Neural cell (in vitro differentiated cells): Measurements from ENCODE around the gene ACTL8. TPM values are rescaled to one million over a fixed set of nuclear protein-coding genes. Genes with fewer than 3 reads are reported as not detected.

Experiments
- H2AFZ ChIP-seq: fragments of 200-600, 300-800 bp; sonication (generic), shearing (Covaris generic); 2 replicates; pipeline ENCODE4 v1.6.0; 2014; ENCODE audit warnings: low read depth, mild to moderate bottlenecking, antibody characterized with exemption, low read length, moderate library complexity
- H3F3A ChIP-seq: fragments of 200-600 bp; shearing (Covaris generic); 2 replicates; pipeline ENCODE4 v1.6.1; 2016; ENCODE audit warnings: mild to moderate bottlenecking, moderate library complexity, mixed read lengths, antibody characterized with exemption, low read length; ENCODE audit not compliant: insufficient read depth, poor library complexity, severe bottlenecking
- H3K27ac ChIP-seq: fragments of 200-600, 300-800 bp; sonication (generic), shearing (Covaris generic); 2 replicates; pipeline ENCODE4 v1.5.1; 2014; ENCODE audit warnings: mild to moderate bottlenecking, low read length, moderate library complexity
- H3K27me3 ChIP-seq: fragments of 300-800, 200-600 bp; sonication (generic), shearing (Covaris generic); 2 replicates; pipeline ENCODE4 v1.6.0; 2014; ENCODE audit warnings: mild to moderate bottlenecking, low read depth, low read length, moderate library complexity; ENCODE audit not compliant: insufficient read depth
- H3K36me3 ChIP-seq: fragments of 300-800, 200-600 bp; sonication (generic), shearing (Covaris generic); 2 replicates; pipeline ENCODE4 v1.5.1; 2014; ENCODE audit warnings: mild to moderate bottlenecking, antibody characterized with exemption, low read length, moderate library complexity; ENCODE audit not compliant: insufficient read depth
- H3K4me2 ChIP-seq: fragments of 300-800, 200-600 bp; sonication (generic), shearing (Covaris generic); 2 replicates; pipeline ENCODE4 v1.6.0; 2014; ENCODE audit warnings: mild to moderate bottlenecking, low read length
- H3K4me3 ChIP-seq: fragments of 300-800, 200-600 bp; sonication (generic), shearing (Covaris generic); 2 replicates; pipeline ENCODE4 v1.5.1; 2014; ENCODE audit warnings: mild to moderate bottlenecking, low read length, moderate library complexity
- H3K79me2 ChIP-seq: fragments of 200-600 bp; shearing (Covaris generic); replicated peaks from 2 replicates; pipeline ENCODE4 v1.6.0; 2014; ENCODE audit warnings: mild to moderate bottlenecking, low read length, moderate library complexity; ENCODE audit not compliant: insufficient read depth
- H3K9ac ChIP-seq: fragments of 300-800, 200-600 bp; sonication (generic), shearing (Covaris generic); 2 replicates; pipeline ENCODE4 v1.6.1; 2016; ENCODE audit warnings: mild to moderate bottlenecking, low read length, mixed read lengths
- H3K9me2 ChIP-seq: fragments of 200-600 bp; shearing (Covaris generic); 2 replicates; pipeline ENCODE4 v1.6.1; 2016; ENCODE audit warnings: mild to moderate bottlenecking, low read length, mixed read lengths; ENCODE audit not compliant: insufficient read depth
- H3K9me3 ChIP-seq: fragments of 200-600, 300-800 bp; sonication (generic), shearing (Covaris generic); 2 replicates; pipeline ENCODE4 v1.6.1; 2016; ENCODE audit warnings: mild to moderate bottlenecking, mixed run types, low read length, moderate library complexity, mixed read lengths
- H4K20me1 ChIP-seq: fragments of 200-600 bp; shearing (Covaris generic); 2 replicates; pipeline ENCODE4 v1.6.1; 2016; ENCODE audit warnings: mild to moderate bottlenecking, mixed run types; ENCODE audit not compliant: insufficient read depth
- EP300 ChIP-seq: fragments of 450-650 bp; conservative IDR thresholded peaks from 2 replicates; pipeline ENCODE4 v1.6.1; 2014; ENCODE audit warnings: antibody characterized with exemption, mild to moderate bottlenecking, moderate library complexity; ENCODE audit not compliant: poor library complexity, severe bottlenecking
- EZH2 ChIP-seq: fragments of 200-600, 300-800 bp; shearing (Covaris generic), sonication (generic); IDR thresholded peaks from 2 replicates; pipeline ENCODE4 v1.6.1; 2014; ENCODE audit warnings: antibody characterized with exemption, low read length, borderline replicate concordance, mild to moderate bottlenecking; ENCODE audit not compliant: insufficient read depth, poor library complexity, severe bottlenecking
- MXI1 ChIP-seq: fragments of 450-650 bp; conservative IDR thresholded peaks from 2 replicates; pipeline ENCODE4 v1.6.1; 2014; ENCODE audit warnings: antibody characterized with exemption, mild to moderate bottlenecking; ENCODE audit not compliant: poor library complexity, severe bottlenecking
- POLR2AphosphoS5 ChIP-seq: IDR thresholded peaks from 2 replicates; pipeline ENCODE4 v1.6.1; 2012
- RAD21 ChIP-seq: fragments of 450-650 bp; conservative IDR thresholded peaks from 2 replicates; pipeline ENCODE4 v1.6.1; 2014; ENCODE audit warnings: antibody characterized with exemption, mild to moderate bottlenecking, moderate library complexity
- SMC3 ChIP-seq: fragments of 450-650 bp; conservative IDR thresholded peaks from 2 replicates; pipeline ENCODE4 v1.6.1; 2014; ENCODE audit warnings: antibody characterized with exemption, mild to moderate bottlenecking, moderate library complexity; ENCODE audit not compliant: poor library complexity
- TAF1 ChIP-seq: IDR thresholded peaks from 2 replicates; pipeline ENCODE4 v1.6.1; 2012; ENCODE audit warnings: low read depth
- polyA plus RNA-seq: library from polyadenylated mRNA; depleted of rRNA; stranded (reverse); fragments of >200 nt; gene quantifications from 2 replicates; pipeline ENCODE4 v1.2.3, GENCODE V29; 2014
- TF ChIP-seq, protein P1 (sequence below): fragments of 450-650 bp; IDR thresholded peaks from 2 replicates; pipeline ENCODE4 v1.5.1; 2014; ENCODE audit warnings: antibody characterized with exemption, mild to moderate bottlenecking, moderate library complexity; ENCODE audit not compliant: poor library complexity, severe bottlenecking
- TF ChIP-seq, protein P2 (sequence below): IDR thresholded peaks from 2 replicates; pipeline ENCODE4 v1.6.1; 2012; ENCODE audit warnings: borderline replicate concordance

Gene ACTL8
- polyA plus RNA-seq, 1 donor from 2014 or later, result not detected

DNA sequence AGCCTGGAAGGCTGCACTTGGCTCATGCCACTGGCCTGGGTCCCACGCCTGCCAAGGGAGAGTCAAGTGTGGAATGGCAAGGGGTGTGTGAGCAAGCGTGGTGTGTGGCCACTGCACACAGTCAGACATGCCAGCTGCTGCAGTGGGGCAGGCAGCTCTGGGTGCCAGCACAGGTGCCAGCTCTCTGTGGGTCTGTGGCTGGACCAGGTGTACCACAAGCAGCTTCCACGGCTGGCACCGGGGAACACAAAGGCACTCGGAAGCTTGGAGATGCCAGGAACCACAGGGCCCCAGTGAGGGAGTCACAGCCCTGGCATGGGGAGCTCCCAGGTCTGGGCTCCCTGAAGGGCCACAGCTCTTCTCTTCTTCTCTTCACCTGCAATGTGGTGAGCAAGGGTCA is 34.8 kb downstream of the ACTL8 start:
- H3K79me2 ChIP-seq, result no peaks in the 10 kb centered on the region
- no peak overlapping the region for H2AFZ ChIP-seq
- H3K36me3 ChIP-seq, result no peaks in the 10 kb centered on the region
- no peaks in the 10 kb centered on the region for H3F3A ChIP-seq
- H3K9me2 ChIP-seq, result no peaks in the 10 kb centered on the region
- no peak overlapping the region for H3K27ac ChIP-seq
- H3K9ac ChIP-seq, result no peak overlapping the region
- no peak overlapping the region for H3K4me3 ChIP-seq
- H4K20me1 ChIP-seq, result no peaks in the 10 kb centered on the region
- H3K27me3 ChIP-seq, result no peaks in the 10 kb centered on the region
- TF ChIP-seq RAD21, result no peak
- H3K9me3 ChIP-seq, result no peaks in the 10 kb centered on the region
- H3K4me2 ChIP-seq, result no peak overlapping the region

DNA sequence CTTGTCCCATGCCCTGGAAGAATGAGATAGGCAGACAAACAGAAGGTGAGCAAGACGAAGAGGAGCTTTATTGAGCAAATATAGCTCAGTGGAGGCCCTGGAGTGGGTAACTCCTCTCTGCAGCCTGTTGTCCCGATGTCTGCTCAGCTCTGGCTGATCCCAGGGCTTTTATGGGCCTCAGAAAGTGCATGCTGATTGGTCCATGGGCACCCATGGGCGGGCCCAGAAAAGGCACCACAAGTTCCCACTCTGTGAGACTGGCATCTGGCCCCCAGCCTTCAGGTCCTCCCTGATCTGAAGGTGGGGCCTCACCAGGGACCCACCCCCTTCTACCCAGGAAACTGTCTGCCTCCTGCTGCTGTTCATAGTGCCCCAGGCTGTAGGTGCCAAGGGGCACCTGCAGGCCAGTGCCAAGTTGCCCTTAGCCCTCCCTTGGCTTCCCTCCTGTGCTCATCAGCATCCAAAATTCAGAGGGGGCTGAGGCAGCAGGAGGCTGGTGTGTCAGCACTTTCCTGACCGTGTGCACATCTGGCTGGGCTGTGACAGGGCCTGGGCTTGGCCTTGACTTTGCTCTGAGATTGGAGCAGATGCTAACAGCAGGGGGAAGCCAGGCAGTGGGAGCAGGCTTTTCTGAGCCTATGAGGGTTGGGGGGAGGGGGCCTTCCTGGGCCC is 35.4 kb downstream of the ACTL8 start:
- H3K27me3 ChIP-seq, result no peaks in the 10 kb centered on the region
- H3K9ac ChIP-seq, result no peak overlapping the region
- H3K27ac ChIP-seq, result no peak overlapping the region
- H4K20me1 ChIP-seq, result no peaks in the 10 kb centered on the region
- H3F3A ChIP-seq, result no peaks in the 10 kb centered on the region
- no peak for TF ChIP-seq MXI1
- TF ChIP-seq, protein P1, sequence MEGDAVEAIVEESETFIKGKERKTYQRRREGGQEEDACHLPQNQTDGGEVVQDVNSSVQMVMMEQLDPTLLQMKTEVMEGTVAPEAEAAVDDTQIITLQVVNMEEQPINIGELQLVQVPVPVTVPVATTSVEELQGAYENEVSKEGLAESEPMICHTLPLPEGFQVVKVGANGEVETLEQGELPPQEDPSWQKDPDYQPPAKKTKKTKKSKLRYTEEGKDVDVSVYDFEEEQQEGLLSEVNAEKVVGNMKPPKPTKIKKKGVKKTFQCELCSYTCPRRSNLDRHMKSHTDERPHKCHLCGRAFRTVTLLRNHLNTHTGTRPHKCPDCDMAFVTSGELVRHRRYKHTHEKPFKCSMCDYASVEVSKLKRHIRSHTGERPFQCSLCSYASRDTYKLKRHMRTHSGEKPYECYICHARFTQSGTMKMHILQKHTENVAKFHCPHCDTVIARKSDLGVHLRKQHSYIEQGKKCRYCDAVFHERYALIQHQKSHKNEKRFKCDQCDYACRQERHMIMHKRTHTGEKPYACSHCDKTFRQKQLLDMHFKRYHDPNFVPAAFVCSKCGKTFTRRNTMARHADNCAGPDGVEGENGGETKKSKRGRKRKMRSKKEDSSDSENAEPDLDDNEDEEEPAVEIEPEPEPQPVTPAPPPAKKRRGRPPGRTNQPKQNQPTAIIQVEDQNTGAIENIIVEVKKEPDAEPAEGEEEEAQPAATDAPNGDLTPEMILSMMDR, result no peak
- TF ChIP-seq TAF1, result no peak
- TF ChIP-seq SMC3, result no peak
- TF ChIP-seq POLR2AphosphoS5, result no peak
- no peak for TF ChIP-seq EZH2
- H3K9me2 ChIP-seq, result no peaks in the 10 kb centered on the region
- no peak overlapping the region for H3K4me2 ChIP-seq
- H3K79me2 ChIP-seq, result no peaks in the 10 kb centered on the region
- no peaks in the 10 kb centered on the region for H3K9me3 ChIP-seq
- H3K4me3 ChIP-seq, result no peak overlapping the region
- no peak overlapping the region for H2AFZ ChIP-seq
- no peaks in the 10 kb centered on the region for H3K36me3 ChIP-seq

DNA sequence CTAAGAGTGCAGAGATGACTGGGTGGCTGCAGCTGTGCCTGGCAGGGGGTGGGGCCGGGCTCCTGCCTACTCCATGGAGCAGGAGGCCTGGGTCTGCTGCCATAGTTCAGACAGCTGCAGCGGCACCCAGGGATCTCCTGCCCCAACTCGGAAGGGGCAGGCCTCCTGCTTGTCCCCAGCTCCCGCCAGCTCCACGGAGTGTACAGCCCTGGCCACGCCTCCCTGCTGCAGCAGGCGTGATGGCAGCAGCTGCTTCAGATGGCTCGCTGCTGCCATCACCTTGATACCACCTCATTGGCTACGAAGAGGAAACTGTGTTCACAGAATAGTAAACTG is 35.9 kb downstream of the ACTL8 start:
- Histone ChIP-seq H3K4me2 (no peak overlapping the region), H3K27me3 (no peaks in the 10 kb centered on the region), H3K9ac (no peak overlapping the region), H3K79me2 (no peaks in the 10 kb centered on the region), H4K20me1 (no peaks in the 10 kb centered on the region), H3F3A (no peaks in the 10 kb centered on the region), H2AFZ (no peak overlapping the region), H3K36me3 (no peaks in the 10 kb centered on the region), H3K9me2 (no peaks in the 10 kb centered on the region), H3K4me3 (no peak overlapping the region), H3K9me3 (no peaks in the 10 kb centered on the region), H3K27ac (no peak overlapping the region)
- TF ChIP-seq, protein P2, sequence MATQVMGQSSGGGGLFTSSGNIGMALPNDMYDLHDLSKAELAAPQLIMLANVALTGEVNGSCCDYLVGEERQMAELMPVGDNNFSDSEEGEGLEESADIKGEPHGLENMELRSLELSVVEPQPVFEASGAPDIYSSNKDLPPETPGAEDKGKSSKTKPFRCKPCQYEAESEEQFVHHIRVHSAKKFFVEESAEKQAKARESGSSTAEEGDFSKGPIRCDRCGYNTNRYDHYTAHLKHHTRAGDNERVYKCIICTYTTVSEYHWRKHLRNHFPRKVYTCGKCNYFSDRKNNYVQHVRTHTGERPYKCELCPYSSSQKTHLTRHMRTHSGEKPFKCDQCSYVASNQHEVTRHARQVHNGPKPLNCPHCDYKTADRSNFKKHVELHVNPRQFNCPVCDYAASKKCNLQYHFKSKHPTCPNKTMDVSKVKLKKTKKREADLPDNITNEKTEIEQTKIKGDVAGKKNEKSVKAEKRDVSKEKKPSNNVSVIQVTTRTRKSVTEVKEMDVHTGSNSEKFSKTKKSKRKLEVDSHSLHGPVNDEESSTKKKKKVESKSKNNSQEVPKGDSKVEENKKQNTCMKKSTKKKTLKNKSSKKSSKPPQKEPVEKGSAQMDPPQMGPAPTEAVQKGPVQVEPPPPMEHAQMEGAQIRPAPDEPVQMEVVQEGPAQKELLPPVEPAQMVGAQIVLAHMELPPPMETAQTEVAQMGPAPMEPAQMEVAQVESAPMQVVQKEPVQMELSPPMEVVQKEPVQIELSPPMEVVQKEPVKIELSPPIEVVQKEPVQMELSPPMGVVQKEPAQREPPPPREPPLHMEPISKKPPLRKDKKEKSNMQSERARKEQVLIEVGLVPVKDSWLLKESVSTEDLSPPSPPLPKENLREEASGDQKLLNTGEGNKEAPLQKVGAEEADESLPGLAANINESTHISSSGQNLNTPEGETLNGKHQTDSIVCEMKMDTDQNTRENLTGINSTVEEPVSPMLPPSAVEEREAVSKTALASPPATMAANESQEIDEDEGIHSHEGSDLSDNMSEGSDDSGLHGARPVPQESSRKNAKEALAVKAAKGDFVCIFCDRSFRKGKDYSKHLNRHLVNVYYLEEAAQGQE, result no peak
- TF ChIP-seq MXI1 (no peak), TAF1 (no peak), EP300 (no peak), RAD21 (no peak), EZH2 (no peak), POLR2AphosphoS5 (no peak), SMC3 (no peak)
- TF ChIP-seq, protein P1, result no peak
